T-cell (primary cell): ENCODE measurements around the gene ACSS3. TPM values are rescaled to one million over a fixed set of nuclear protein-coding genes. Genes with fewer than 3 reads are reported as not detected.

Experiments used
- ATAC-seq, 4 experiments: fragments of 200-7000 bp in 3 of 4; fragments of 150-1000 bp in 1 of 4; cut with Tn5 transposase; replicated peaks in 1 of 4; 1 replicate in 3 of 4; 2 replicates in 1 of 4; pipeline ENCODE4 v1.10.0; 2021; ENCODE audit warnings: moderate library complexity in 3 of 4, mild to moderate bottlenecking in 2 of 4, moderate number of reproducible peaks in 1 of 4
- CTCF ChIA-PET, 2 donors: fragments of 300-600 bp; sonication (Branson Sonifier 250); formaldehyde crosslinking; loops; one replicate each; lab custom pipeline; 2022; ENCODE audit warnings: antibody characterized with exemption in 2 of 2; lab: Charles Lee
- POLR2A ChIA-PET, 2 donors: fragments of 300-600 bp; sonication (Branson Sonifier 250); formaldehyde crosslinking; loops; one replicate each; lab custom pipeline; 2022; ENCODE audit warnings: antibody characterized with exemption in 2 of 2; lab: Charles Lee
- DNase-seq, 35 experiments: peaks; one replicate each; pipeline versions ENCODE4 v3.0.0 to v3.0.0-alpha.2; 2013 to 2023
- H3K27ac ChIP-seq: one replicate; pipeline ENCODE4 v1.5.1; 2013; ENCODE audit warnings: low read length
- H3K27me3 ChIP-seq, 2 experiments: replicated peaks in 1 of 2; 1 replicate in 1 of 2; 2 replicates in 1 of 2; pipeline versions ENCODE4 v1.6.1 to v1.7.0; 2013; ENCODE audit warnings: low read length in 1 of 2, mixed read lengths in 1 of 2; ENCODE audit not compliant: control insufficient read depth in 2 of 2, insufficient read depth in 2 of 2; ENCODE audit errors: extremely low read depth in 1 of 2
- H3K36me3 ChIP-seq, 2 donors: 1 replicate in 1 of 2; 2 replicates in 1 of 2; pipeline versions ENCODE4 v1.6.1 to v1.7.0; 2013; ENCODE audit warnings: low read length in 1 of 2; ENCODE audit not compliant: control insufficient read depth in 2 of 2, insufficient read depth in 1 of 2; ENCODE audit errors: extremely low read depth in 1 of 2
- H3K4me1 ChIP-seq, 2 experiments: 1 replicate in 1 of 2; 2 replicates in 1 of 2; pipeline versions ENCODE4 v1.6.1 to v1.7.0; 2013; ENCODE audit warnings: low read length in 2 of 2, mixed read lengths in 1 of 2; ENCODE audit not compliant: insufficient read depth in 2 of 2, control insufficient read depth in 1 of 2; ENCODE audit errors: extremely low read depth in 1 of 2
- H3K4me3 ChIP-seq, 2 donors: 1 replicate in 1 of 2; 2 replicates in 1 of 2; pipeline versions ENCODE4 v1.5.1 to v1.7.0; 2013; ENCODE audit warnings: mild to moderate bottlenecking in 2 of 2, low read length in 1 of 2, moderate library complexity in 1 of 2; ENCODE audit not compliant: control insufficient read depth in 1 of 2; ENCODE audit errors: extremely low read depth in 1 of 2
- H3K9me3 ChIP-seq: 2 replicates; pipeline ENCODE4 v1.7.0; 2013
- H3K27ac Mint-ChIP-seq, 2 donors: one replicate each; pipeline ENCODE4 v1.8.0; 2020 to 2021; ENCODE audit warnings: mild to moderate bottlenecking in 2 of 2, mixed read lengths in 2 of 2
- H3K27me3 Mint-ChIP-seq, 2 donors: one replicate each; pipeline ENCODE4 v1.8.0; 2021 to 2022; ENCODE audit warnings: mixed read lengths in 2 of 2
- H3K36me3 Mint-ChIP-seq: one replicate; pipeline ENCODE4 v1.8.0; 2021; ENCODE audit warnings: mixed read lengths
- H3K4me1 Mint-ChIP-seq, 3 donors: one replicate each; pipeline ENCODE4 v1.8.0; 2020 to 2022; ENCODE audit warnings: mixed read lengths in 3 of 3, mild to moderate bottlenecking in 1 of 3
- H3K4me3 Mint-ChIP-seq, 3 donors: one replicate each; pipeline ENCODE4 v1.8.0; 2020 to 2022; ENCODE audit warnings: mild to moderate bottlenecking in 3 of 3, mixed read lengths in 3 of 3, moderate library complexity in 3 of 3
- H3K9me3 Mint-ChIP-seq, 3 donors: one replicate each; pipeline ENCODE4 v1.8.0; 2020 to 2022; ENCODE audit warnings: mixed read lengths in 3 of 3
- WGBS: methylation state at CpG from one replicate; pipeline ENCODE4 v1.1.5; 2013; ENCODE audit warnings: missing lambda C conversion rate; ENCODE audit not compliant: insufficient coverage; 5-methylcytosine and 5-hydroxymethylcytosine counted together
- total RNA-seq, 35 experiments: library from RNA in 6 of 35; stranded (reverse) in 6 of 35; fragments of 120-200 nt in 1 of 35; gene quantifications; one replicate each; pipeline versions ENCODE4 v1.2.1 to v1.2.4 and lab custom pipeline; 2013 to 2026

ACSS3 gene
- total RNA-seq, 5 donors from 2014 or later (not counting 1 experiment from before 2014, with no cell fraction given) = 0.13 to 0.41 TPM; not detected in 3

DNA sequence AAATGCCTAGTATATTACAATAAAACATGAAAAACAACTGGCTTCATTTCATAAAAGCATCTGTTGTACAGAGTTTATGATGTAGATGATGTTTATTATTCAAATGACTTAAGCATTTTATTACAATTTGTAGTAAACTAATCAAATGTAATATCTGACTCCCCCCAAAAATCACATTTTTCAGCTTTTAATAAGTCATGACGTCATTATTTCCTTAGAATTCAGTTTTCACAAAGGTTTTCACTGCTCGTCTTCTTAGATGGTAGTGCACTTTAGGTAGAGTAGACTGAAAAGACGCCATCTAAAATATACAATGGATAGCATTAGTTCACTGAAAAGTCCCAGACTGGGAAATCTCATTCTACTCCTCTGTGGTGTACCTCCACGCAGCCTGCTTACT lies 181.5 kb downstream of the ACSS3 start:
- Mint-ChIP-seq H3K36me3 (no peaks in the 10 kb centered on the region), H3K27ac (no peak overlapping the region), H3K4me1 (no peaks in the 10 kb centered on the region), H3K27me3 (no peaks in the 10 kb centered on the region), H3K9me3 (peaks cover 0 to 13% (median 3%) of the 10 kb centered on the region in 3 donors), H3K4me3 (no peak overlapping the region)
- Histone ChIP-seq H3K27me3 (no peaks in the 10 kb centered on the region), H3K27ac (no peak overlapping the region), H3K4me1 (no peaks in the 10 kb centered on the region), H3K36me3 (no peaks in the 10 kb centered on the region), H3K4me3 (no peak overlapping the region), H3K9me3 (no peaks in the 10 kb centered on the region)
- WGBS = no CpG with 5 or more reads among the region's 4 CpGs
- CTCF ChIA-PET = no interaction called here
- POLR2A ChIA-PET = no interaction called here
- ATAC-seq (no peak), DNase-seq (no peak)

DNA sequence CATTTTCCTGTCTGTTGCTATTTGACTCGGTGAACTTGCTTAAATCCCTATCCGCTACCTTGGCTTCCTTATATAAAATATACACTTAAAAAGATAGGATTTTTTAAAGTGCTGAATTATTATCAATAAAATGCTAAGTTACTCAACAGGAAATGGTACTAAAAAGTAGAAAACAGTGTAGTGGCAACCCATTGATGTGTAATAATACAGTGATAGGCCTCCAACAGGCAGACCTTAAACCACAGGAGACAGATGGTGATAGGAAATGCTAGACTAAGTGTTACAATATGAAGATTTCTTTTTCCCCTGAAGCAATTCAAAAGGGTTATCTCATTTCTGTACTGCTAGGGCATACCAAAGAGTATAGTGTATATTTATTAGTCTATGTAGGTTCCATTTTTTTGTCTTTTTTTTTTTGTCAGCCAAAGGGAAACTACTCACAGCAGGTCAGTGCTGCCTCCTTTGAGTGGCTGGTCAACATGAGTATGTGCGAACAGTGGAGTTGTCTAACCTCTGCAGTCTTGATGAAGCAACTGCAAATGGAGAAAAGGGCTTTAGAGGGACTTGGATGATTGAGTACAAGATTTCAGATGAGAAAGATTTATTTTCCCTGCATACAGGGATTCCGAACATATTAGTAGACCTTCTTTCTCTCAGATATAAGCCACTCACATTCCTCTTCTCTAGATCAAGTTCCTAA lies 183.8 kb downstream of the ACSS3 start:
- POLR2A ChIA-PET = no interaction called here
- CTCF ChIA-PET = no interaction called here
- Mint-ChIP-seq H3K4me3 (no peak overlapping the region), H3K36me3 (no peaks in the 10 kb centered on the region), H3K9me3 (peaks cover 0 to 8% (median 3%) of the 10 kb centered on the region in 3 donors), H3K27me3 (no peaks in the 10 kb centered on the region), H3K27ac (no peak overlapping the region), H3K4me1 (no peaks in the 10 kb centered on the region)
- Histone ChIP-seq H3K36me3 (no peaks in the 10 kb centered on the region), H3K27ac (no peak overlapping the region), H3K27me3 (no peaks in the 10 kb centered on the region), H3K4me1 (no peaks in the 10 kb centered on the region), H3K9me3 (no peaks in the 10 kb centered on the region), H3K4me3 (no peak overlapping the region)
- DNase-seq (no peak), ATAC-seq (no peak)
- 71% methylated on average over 1 of the region's 4 CpGs for WGBS

DNA sequence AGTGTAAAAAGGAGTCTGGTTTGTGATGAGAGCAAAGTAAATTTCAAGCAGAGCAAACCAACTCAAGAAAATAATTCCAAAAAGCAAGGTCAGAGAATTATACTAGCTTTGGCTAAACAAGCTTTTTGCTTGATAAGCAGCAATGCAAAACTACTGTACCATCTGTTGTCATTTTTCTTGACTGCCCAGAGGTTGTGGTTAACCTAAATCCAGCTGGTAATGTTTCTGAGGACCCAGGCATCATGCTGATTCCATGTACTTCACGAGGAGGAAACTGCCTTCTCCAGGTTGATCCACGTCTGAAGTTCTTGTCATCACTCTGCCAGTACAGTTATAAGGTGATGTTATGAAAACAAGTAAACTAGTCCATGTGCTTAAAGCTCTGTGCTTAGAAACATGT lies 185.2 kb downstream of the ACSS3 start:
- ATAC-seq (no peak), DNase-seq (no peak)
- CTCF ChIA-PET = no interaction called here
- WGBS = no CpG with 5 or more reads among the region's 2 CpGs
- Histone ChIP-seq H3K9me3 (no peaks in the 10 kb centered on the region), H3K36me3 (no peaks in the 10 kb centered on the region), H3K4me1 (no peaks in the 10 kb centered on the region), H3K4me3 (no peak overlapping the region), H3K27me3 (no peaks in the 10 kb centered on the region), H3K27ac (no peak overlapping the region)
- Mint-ChIP-seq H3K27ac (no peak overlapping the region), H3K9me3 (peaks cover 0 to 4% (median 3%) of the 10 kb centered on the region in 3 donors), H3K4me1 (no peaks in the 10 kb centered on the region), H3K4me3 (no peak overlapping the region), H3K36me3 (no peaks in the 10 kb centered on the region), H3K27me3 (no peaks in the 10 kb centered on the region)
- POLR2A ChIA-PET = no interaction called here

DNA sequence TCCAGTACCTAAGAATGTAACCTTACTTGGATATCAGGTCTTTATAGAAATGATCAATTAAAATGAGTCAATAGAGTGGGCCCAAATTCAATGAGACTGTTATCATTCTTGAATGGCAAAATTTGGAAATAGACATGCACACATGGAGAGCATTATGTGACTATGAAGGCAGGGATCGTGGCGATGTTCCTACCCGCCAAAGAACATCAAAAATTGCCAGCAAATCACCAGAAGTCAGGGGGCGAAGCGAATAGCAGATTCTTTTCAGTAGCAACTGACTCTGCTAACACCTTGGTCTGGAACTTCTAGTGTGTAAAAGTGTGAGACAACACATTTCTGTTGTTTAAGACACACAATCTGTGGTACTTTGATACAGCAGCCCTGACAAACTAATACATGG lies 192.5 kb downstream of the ACSS3 start:
- Histone ChIP-seq H3K27me3 (no peaks in the 10 kb centered on the region), H3K4me3 (no peak overlapping the region), H3K36me3 (no peaks in the 10 kb centered on the region), H3K4me1 (no peaks in the 10 kb centered on the region), H3K9me3 (no peaks in the 10 kb centered on the region), H3K27ac (no peak overlapping the region)
- DNase-seq = no peak
- POLR2A ChIA-PET = no interaction called here
- ATAC-seq = no peak
- H3K4me1 Mint-ChIP-seq = no peaks in the 10 kb centered on the region
- H3K9me3 Mint-ChIP-seq = peaks cover 0 to 10% (median 3%) of the 10 kb centered on the region in 3 donors
- 93% methylated on average over 3 of the region's 5 CpGs for WGBS
- CTCF ChIA-PET = no interaction called here
- no peaks in the 10 kb centered on the region for H3K27me3 Mint-ChIP-seq
- H3K4me3 Mint-ChIP-seq = no peak overlapping the region
- H3K27ac Mint-ChIP-seq = no peak overlapping the region
- H3K36me3 Mint-ChIP-seq = no peaks in the 10 kb centered on the region

DNA sequence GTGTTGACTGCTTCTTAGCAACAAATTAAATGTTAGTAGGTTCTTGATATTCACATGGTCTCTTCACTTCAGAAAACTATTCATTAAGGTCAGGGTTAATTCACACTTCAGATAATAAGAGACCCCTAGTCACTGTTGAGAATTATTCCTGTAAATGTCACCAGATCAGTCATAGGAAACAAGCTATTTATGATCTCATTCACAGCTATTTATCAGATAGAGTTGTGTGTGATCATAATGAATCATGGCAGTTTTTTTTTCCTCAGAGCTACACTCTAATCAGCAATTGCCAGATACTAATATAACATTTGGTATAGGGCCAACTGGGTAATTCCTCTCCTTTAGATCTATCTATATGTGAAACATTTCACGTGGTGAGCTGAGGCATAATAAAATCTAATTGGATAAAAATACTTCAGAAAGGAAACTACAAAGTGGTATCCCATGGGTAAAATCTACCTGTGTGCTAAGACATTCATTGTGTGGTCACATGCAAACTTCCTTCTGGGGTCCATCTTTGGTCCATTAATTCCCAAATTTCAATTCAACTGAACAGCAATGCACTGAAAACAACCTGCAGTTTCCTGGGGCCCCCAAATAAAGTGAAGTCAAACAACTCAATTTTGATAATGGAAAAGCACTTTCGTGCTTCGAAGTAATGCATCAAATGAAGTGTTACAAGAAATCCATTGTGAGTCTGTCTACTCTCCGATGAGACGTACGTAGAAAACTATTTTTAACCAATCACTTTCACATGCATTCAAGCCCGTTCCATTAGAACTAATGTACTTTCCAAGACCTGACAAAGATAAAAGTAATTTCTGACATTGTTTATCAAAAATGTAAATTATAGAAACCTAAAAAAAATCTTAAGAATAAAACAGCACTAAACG lies 197.0 kb downstream of the ACSS3 start:
- CTCF ChIA-PET = no interaction called here
- Histone ChIP-seq H3K9me3 (no peaks in the 10 kb centered on the region), H3K4me3 (no peak overlapping the region), H3K36me3 (no peaks in the 10 kb centered on the region), H3K27ac (no peak overlapping the region), H3K4me1 (no peaks in the 10 kb centered on the region), H3K27me3 (no peaks in the 10 kb centered on the region)
- Mint-ChIP-seq H3K27ac (no peak overlapping the region), H3K36me3 (no peaks in the 10 kb centered on the region), H3K4me3 (no peak overlapping the region), H3K4me1 (no peaks in the 10 kb centered on the region), H3K27me3 (no peaks in the 10 kb centered on the region), H3K9me3 (peaks cover 0 to 7% (median 7%) of the 10 kb centered on the region in 3 donors)
- ATAC-seq (no peak), DNase-seq (no peak)
- WGBS = no CpG with 5 or more reads among the region's 8 CpGs
- POLR2A ChIA-PET = no interaction called here

DNA sequence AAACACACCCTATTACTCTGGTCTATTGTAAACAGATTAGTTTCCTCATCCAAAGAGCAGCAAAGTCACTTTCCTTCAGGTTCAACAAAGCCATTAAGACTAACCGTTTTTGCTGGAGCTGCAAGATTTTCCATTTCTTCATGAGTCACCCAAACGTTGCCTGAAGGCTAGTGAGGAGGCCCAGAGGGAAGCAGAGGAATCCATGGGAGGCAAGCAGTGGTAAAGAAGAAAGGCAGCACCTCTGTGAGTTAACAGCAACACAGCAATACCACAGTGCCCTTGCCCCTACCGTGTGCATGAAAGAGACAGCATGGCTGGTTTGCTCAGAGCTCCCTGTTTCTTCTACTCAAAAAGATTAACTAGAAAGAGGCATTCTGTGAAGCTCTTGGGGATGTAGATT lies 206.3 kb downstream of the ACSS3 start:
- ATAC-seq (no peak), DNase-seq (no peak)
- Histone ChIP-seq H3K36me3 (no peaks in the 10 kb centered on the region), H3K4me1 (no peaks in the 10 kb centered on the region), H3K4me3 (no peak overlapping the region), H3K27ac (no peak overlapping the region), H3K27me3 (no peaks in the 10 kb centered on the region), H3K9me3 (no peaks in the 10 kb centered on the region)
- H3K4me3 Mint-ChIP-seq = no peak overlapping the region
- peaks cover 0 to 4% (median 0%) of the 10 kb centered on the region in 3 donors for H3K9me3 Mint-ChIP-seq
- ChIA-PET POLR2A (interaction anchor here in 1 of 2 donors (0.6 kb wide), 1 partner anchor 473 kb away, joined by 6 read pairs; no protein-coding TSS in a partner anchor), CTCF (interaction anchor here in 1 of 2 donors (0.7 kb wide), 1 partner anchor 12 kb away, joined by 3 read pairs; no protein-coding TSS in a partner anchor)
- H3K27ac Mint-ChIP-seq = no peak overlapping the region
- H3K27me3 Mint-ChIP-seq = no peaks in the 10 kb centered on the region
- 35% methylated on average over 2 of the region's 3 CpGs for WGBS
- H3K4me1 Mint-ChIP-seq = no peaks in the 10 kb centered on the region
- no peaks in the 10 kb centered on the region for H3K36me3 Mint-ChIP-seq
